ENCODE measurements around the gene SEC61G.

- TF ChIP-seq CTCF (IDR thresholded peaks at IDR 0.05), result no peak
- no peak for TF ChIP-seq EP300 (IDR thresholded peaks at IDR 0.05)
- no peak for TF ChIP-seq POLR2A (IDR thresholded peaks at IDR 0.05; ENCODE audit: low read length)
- no peak for TF ChIP-seq PHF8 (IDR thresholded peaks at IDR 0.05; ENCODE audit: borderline replicate concordance, low read depth)
- TF ChIP-seq JUNB (IDR thresholded peaks at IDR 0.05), result no peak
- TF ChIP-seq SMC3 (IDR thresholded peaks at IDR 0.05), result no peak
- no peak for TF ChIP-seq RFX5 (IDR thresholded peaks at IDR 0.05)
- no peak for TF ChIP-seq RARB (CRISPR knock-in tag; IDR thresholded peaks at IDR 0.05)
- TF ChIP-seq, protein P1, sequence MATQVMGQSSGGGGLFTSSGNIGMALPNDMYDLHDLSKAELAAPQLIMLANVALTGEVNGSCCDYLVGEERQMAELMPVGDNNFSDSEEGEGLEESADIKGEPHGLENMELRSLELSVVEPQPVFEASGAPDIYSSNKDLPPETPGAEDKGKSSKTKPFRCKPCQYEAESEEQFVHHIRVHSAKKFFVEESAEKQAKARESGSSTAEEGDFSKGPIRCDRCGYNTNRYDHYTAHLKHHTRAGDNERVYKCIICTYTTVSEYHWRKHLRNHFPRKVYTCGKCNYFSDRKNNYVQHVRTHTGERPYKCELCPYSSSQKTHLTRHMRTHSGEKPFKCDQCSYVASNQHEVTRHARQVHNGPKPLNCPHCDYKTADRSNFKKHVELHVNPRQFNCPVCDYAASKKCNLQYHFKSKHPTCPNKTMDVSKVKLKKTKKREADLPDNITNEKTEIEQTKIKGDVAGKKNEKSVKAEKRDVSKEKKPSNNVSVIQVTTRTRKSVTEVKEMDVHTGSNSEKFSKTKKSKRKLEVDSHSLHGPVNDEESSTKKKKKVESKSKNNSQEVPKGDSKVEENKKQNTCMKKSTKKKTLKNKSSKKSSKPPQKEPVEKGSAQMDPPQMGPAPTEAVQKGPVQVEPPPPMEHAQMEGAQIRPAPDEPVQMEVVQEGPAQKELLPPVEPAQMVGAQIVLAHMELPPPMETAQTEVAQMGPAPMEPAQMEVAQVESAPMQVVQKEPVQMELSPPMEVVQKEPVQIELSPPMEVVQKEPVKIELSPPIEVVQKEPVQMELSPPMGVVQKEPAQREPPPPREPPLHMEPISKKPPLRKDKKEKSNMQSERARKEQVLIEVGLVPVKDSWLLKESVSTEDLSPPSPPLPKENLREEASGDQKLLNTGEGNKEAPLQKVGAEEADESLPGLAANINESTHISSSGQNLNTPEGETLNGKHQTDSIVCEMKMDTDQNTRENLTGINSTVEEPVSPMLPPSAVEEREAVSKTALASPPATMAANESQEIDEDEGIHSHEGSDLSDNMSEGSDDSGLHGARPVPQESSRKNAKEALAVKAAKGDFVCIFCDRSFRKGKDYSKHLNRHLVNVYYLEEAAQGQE (IDR thresholded peaks at IDR 0.05), result no peak
- no peak for TF ChIP-seq HMGXB4 (CRISPR knock-in tag; IDR thresholded peaks at IDR 0.05; ENCODE audit: borderline replicate concordance)
- no peak for TF ChIP-seq NFE2L2 (conservative IDR thresholded peaks at IDR 0.05; ENCODE audit: low read length)
- no peak for TF ChIP-seq BHLHE40 (IDR thresholded peaks at IDR 0.05; ENCODE audit: low read depth, low read length)
Observed at GRCh38 chr7:54782314-54782713, 23.3 kb upstream of the SEC61G start.
